Right renal pelvis (tissue), 4 donors: Measurements from ENCODE around the gene DLL3. TPM values are rescaled to one million over a fixed set of nuclear protein-coding genes. Genes with fewer than 3 reads are reported as not detected.

ENCODE experiments used
- DNase-seq, 4 donors: peaks; one replicate each; pipeline ENCODE4 v3.0.0-alpha.2; 2013; ENCODE audit warnings: low read depth in 4 of 4, low spot score in 3 of 4, missing footprints in 1 of 4
- polyA plus RNA-seq, 4 donors: library from polyadenylated mRNA; unstranded; fragments of 120-200 nt; gene quantifications; one replicate each; pipeline ENCODE4 v1.2.1, GENCODE V29; 2013; ENCODE audit not compliant: insufficient read length in 4 of 4

Gene DLL3
- polyA plus RNA-seq, 4 donors, result 0.48 to 0.78 (median 0.65) TPM

DNA sequence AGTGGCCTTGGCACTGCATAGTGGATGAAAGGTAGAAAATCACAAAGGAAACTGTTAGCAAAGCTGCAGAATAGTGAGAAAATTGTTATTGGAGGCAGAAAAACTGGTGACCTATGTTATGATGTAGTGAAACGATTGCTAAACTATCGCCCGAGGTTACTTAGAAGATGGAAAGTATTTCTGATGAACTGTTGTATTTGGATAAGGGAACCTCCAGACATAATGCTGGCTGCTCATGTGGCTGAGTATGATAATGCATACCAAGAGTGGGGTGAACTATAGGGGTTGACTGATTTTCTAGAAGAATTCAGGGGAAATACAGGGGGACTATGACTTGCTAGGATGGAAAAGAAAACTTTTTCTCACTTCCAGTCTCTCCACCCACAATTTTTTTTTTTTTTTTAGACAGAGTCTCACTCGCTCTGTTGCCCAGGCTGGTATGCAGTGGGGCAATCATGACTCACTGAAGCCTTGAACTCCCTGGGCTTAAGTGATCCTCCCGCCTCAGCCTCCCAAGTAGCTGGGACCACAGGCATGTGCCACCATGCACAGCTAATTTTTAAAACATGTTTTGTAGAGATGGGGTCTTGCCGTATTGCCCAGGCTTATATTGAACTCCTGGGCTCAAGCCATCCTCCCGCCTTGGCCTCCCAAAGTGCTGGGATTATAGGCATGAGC, 45.6 kb downstream of the DLL3 start:
- no peak for DNase-seq

DNA sequence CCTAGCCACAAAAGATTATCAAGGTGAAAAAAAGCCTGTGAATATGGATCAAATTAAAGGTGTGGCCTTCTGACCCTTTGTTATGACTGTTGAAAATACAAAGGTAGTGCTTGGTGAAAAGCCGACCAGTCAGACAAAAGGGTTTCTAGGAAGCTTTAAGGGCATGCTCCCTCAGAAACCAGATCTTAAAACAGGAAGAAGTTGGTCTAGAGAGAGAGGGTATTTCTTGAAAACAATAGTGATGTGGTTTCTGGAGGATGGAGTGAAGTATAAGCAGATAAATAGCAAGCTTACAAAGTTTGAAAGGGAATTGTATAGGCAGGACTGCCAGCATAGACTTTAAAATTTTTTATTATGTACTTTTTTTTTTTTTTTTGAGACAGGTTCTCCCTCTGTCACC, 46.2 kb downstream of the DLL3 start:
- DNase-seq, result no peak

DNA sequence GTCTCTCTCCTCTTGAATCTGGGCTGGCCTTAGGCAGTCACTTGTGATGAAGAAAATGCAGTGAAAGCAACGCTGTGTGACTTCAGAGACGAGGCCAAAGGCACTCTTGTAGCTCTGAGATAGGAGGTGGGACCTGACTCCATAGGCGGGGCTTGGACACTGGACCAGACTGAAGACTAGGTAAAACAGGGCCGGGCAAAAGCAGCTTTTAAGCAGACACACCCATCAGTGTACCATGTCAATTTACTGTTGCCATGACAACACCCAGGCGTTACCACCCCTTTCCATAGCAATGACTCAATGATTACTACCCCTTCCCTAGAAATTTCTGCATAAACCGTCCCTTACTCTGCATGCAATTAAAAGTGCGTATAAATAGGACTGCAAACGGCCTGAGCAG, 47.9 kb downstream of the DLL3 start:
- DNase-seq, result no peak

DNA sequence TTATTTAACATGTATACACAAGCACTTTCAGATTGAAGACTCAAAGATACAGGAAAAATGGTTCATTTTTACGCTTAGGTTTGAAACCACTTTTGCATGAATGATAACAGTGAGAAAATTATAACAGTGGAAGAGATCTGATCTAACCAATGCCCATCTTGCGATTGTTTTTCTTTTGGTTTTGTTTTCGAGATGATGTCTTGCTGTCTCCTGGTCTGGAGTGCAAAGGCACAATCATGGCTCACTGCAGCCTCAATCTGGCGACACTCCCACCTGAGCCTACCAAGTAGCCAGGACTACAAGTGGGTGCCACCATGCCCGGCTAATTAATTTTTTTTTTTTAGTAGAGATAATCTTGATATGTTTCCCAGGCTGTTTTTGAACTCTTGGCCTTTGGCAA, 51.5 kb downstream of the DLL3 start:
- no peak for DNase-seq

- no peak for DNase-seq
These were observed 54.4 kb downstream of the DLL3 start for GRCh38 chr19:39553082-39553652.

DNA sequence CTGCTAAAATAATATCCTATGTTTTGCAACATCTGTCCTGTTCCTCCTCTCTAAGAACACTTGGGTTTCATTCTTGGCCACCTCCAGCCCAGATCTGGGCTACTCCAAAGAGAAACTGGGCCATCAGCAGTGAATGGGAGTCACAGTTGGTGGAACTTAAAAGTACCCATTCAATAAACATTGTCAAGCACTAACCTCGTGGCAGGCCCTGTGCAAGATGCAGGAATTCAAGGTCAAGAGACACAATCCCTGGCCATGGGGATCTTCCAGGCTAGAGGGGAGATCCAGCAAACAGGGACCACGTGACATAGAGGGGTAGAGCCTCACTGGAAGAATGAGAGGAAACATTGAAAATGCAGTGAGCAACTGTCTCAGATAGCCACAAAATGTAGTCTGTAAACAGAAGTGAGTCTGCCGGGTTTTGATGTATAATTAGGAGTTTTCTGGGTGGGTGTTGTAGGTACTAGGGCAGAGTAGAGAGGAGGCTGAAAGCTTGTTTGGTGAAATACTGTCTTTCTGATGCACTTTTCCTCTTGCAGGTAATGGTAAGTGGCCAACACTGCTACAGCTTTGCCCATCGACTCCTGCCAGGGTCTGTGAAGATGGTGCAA, 56.1 kb downstream of the DLL3 start:
- DNase-seq, result no peak

GRCh38 chr19:39555883-39556282, 57.1 kb downstream of the DLL3 start:
- no peak for DNase-seq

Other genes starting within 250 kb of the DLL3 start
- not detected for gene IFNL2, start 230.6 kb upstream of the DLL3 start, polyA plus RNA-seq
- not detected for gene IFNL1, start 202.5 kb upstream of the DLL3 start, polyA plus RNA-seq
- gene LRFN1, start 178.1 kb upstream of the DLL3 start, polyA plus RNA-seq, result 1 to 10 TPM; 1.4 to 2.5 (median 1.7) TPM
- gene GMFG, start 162.9 kb upstream of the DLL3 start, polyA plus RNA-seq, result 10 to 100 TPM; 24.6 to 29.2 (median 25.3) TPM
- 100 to 1,000 TPM; 106 to 136 (median 107) TPM for gene SAMD4B, start 156.5 kb upstream of the DLL3 start, polyA plus RNA-seq
- gene PAF1, start 107.8 kb upstream of the DLL3 start, polyA plus RNA-seq, result 10 to 100 TPM; 66.5 to 70.6 (median 68.6) TPM
- 10 to 100 TPM; 41.5 to 48.2 (median 43.1) TPM for gene MED29, start 107.6 kb upstream of the DLL3 start, polyA plus RNA-seq
- 10 to 100 TPM; 20.3 to 59.1 (median 38.2) TPM for gene ZFP36, start 92.1 kb upstream of the DLL3 start, polyA plus RNA-seq
- 10 to 100 TPM; 62.9 to 89.6 (median 84.1) TPM for gene PLEKHG2, start 86.3 kb upstream of the DLL3 start, polyA plus RNA-seq
- gene RPS16, start 63.0 kb upstream of the DLL3 start, polyA plus RNA-seq, result 1,000 to 10,000 TPM; 1,088 to 1,343 (median 1,270) TPM
- 100 to 1,000 TPM; 124 to 139 (median 138) TPM for gene SUPT5H, start 53.4 kb upstream of the DLL3 start, polyA plus RNA-seq
- gene TIMM50, start 18.1 kb upstream of the DLL3 start, polyA plus RNA-seq, result 10 to 100 TPM; 69.7 to 81.3 (median 73.9) TPM
- 1 to 10 TPM; 4.0 to 8.3 (median 6.2) TPM for gene SELENOV, start 16.2 kb downstream of the DLL3 start, polyA plus RNA-seq
- gene EID2B, start 33.9 kb downstream of the DLL3 start, polyA plus RNA-seq, result 1 to 10 TPM; 3.7 to 5.1 (median 4.3) TPM
- 10 to 100 TPM; 20.7 to 25.4 (median 22.6) TPM for gene EID2, start 41.2 kb downstream of the DLL3 start, polyA plus RNA-seq
- not detected for gene LGALS13, start 103.6 kb downstream of the DLL3 start, polyA plus RNA-seq
- not detected for gene LGALS16, start 157.0 kb downstream of the DLL3 start, polyA plus RNA-seq
- gene LGALS14, start 205.5 kb downstream of the DLL3 start, polyA plus RNA-seq, result not detected
- gene CLC, start 239.1 kb downstream of the DLL3 start, polyA plus RNA-seq, result 1 to 10 TPM; 1.2 to 4.2 (median 1.7) TPM